GM12892 (cell line): ENCODE data around the gene EXOSC5.
A peak's percentile ranks its signal among the peaks of the same experiment; 100 is the strongest.
"Not testable (repeated sequence)": the region's sequence is repeated elsewhere in the genome, so short reads cannot be mapped to it uniquely, and the experiment has no call there.

Experiments used
- DNase-seq: peaks from one replicate; pipeline ENCODE4 v3.0.0; 2011; ENCODE audit not compliant: insufficient read length
- FAIRE-seq: peaks from 2 replicates; lab custom pipeline; 2011; peaks lifted over from hg19 to GRCh38; lab: Jason Lieb, UNC
- POLR2A ChIP-seq: IDR thresholded peaks from 2 replicates; pipeline ENCODE4 v1.6.1; 2011; ENCODE audit warnings: low read depth, low read length, control low read depth
- POLR2AphosphoS5 ChIP-seq: IDR thresholded peaks from 2 replicates; pipeline ENCODE4 v1.6.1; 2011; ENCODE audit warnings: low read depth, low read length, control low read depth
- TAF1 ChIP-seq: IDR thresholded peaks from 2 replicates; pipeline ENCODE4 v1.6.1; 2011; ENCODE audit warnings: low read depth, mild to moderate bottlenecking, control low read depth, low read length, borderline replicate concordance

The EXOSC5 gene

GRCh38 chr19:41395355-41395754, 1.8 kb downstream of the EXOSC5 start:
- TF ChIP-seq POLR2AphosphoS5 (no peak), POLR2A (peak; percentile 29; the same call in 1 of the 2 replicates), TAF1 (no peak)
- FAIRE-seq: no peak
- DNase-seq: no peak

- no peak for TF ChIP-seq POLR2AphosphoS5
- TF ChIP-seq TAF1: no peak
- no peak for TF ChIP-seq POLR2A
- no peak for FAIRE-seq
Measured at GRCh38 chr19:41392775-41393174, 4.4 kb downstream of the EXOSC5 start.

GRCh38 chr19:41391618-41392017, 5.5 kb downstream of the EXOSC5 start:
- no peak for DNase-seq
- TF ChIP-seq POLR2AphosphoS5: no peak
- no peak for TF ChIP-seq POLR2A
- TF ChIP-seq TAF1: no peak
- FAIRE-seq: no peak

More at GRCh38 chr19:41392775-41393174, 4.4 kb downstream of the EXOSC5 start:
- no peak for DNase-seq

GRCh38 chr19:41386442-41386841, 10.7 kb downstream of the EXOSC5 start:
- TF ChIP-seq POLR2A (no peak), POLR2AphosphoS5 (no peak), TAF1 (no peak)
- no peak for FAIRE-seq
- DNase-seq: no peak

GRCh38 chr19:41384351-41384750, 12.8 kb downstream of the EXOSC5 start:
- no peak for FAIRE-seq
- no peak for DNase-seq
- TF ChIP-seq POLR2AphosphoS5 (no peak), POLR2A (no peak), TAF1 (no peak)

GRCh38 chr19:41381536-41381935, 15.6 kb downstream of the EXOSC5 start:
- FAIRE-seq: not testable (repeated sequence)

GRCh38 chr19:41377977-41378709, 19.0 kb downstream of the EXOSC5 start:
- peak; percentile 48 for DNase-seq
- FAIRE-seq: no peak

More at GRCh38 chr19:41381536-41381935, 15.6 kb downstream of the EXOSC5 start:
- DNase-seq: not testable (repeated sequence)

GRCh38 chr19:41376998-41377365, 20.2 kb downstream of the EXOSC5 start:
- TF ChIP-seq TAF1: no peak
- no peak for TF ChIP-seq POLR2AphosphoS5
- no peak for TF ChIP-seq POLR2A
- FAIRE-seq: no peak

More at GRCh38 chr19:41377977-41378709, 19.0 kb downstream of the EXOSC5 start:
- no peak for TF ChIP-seq POLR2AphosphoS5
- no peak for TF ChIP-seq TAF1
- no peak for TF ChIP-seq POLR2A

GRCh38 chr19:41376241-41376997, 20.7 kb downstream of the EXOSC5 start, which contains the start of gene TMEM91:
Gene TMEM91, plus strand, starts transcription at chr19:41376533. Its CDS starts 1,777 bp downstream, at chr19:41378310.
- FAIRE-seq: no peak
- TF ChIP-seq POLR2AphosphoS5: no peak
- no peak for TF ChIP-seq TAF1
- no peak for TF ChIP-seq POLR2A
- no peak for DNase-seq

More at GRCh38 chr19:41376998-41377365, 20.2 kb downstream of the EXOSC5 start:
- no peak for DNase-seq

- FAIRE-seq (no peak), DNase-seq (no peak)
Measured at GRCh38 chr19:41373993-41374392, 23.2 kb downstream of the EXOSC5 start.

GRCh38 chr19:41372501-41372900, 24.7 kb downstream of the EXOSC5 start:
- DNase-seq (no peak), FAIRE-seq (no peak)
- TF ChIP-seq POLR2AphosphoS5: no peak
- TF ChIP-seq TAF1: no peak
- no peak for TF ChIP-seq POLR2A

More at GRCh38 chr19:41373993-41374392, 23.2 kb downstream of the EXOSC5 start:
- TF ChIP-seq POLR2A (no peak), POLR2AphosphoS5 (no peak), TAF1 (no peak)

GRCh38 chr19:41371541-41371940, 25.6 kb downstream of the EXOSC5 start:
- TF ChIP-seq TAF1 (no peak), POLR2A (no peak), POLR2AphosphoS5 (no peak)
- no peak for FAIRE-seq
- DNase-seq: no peak

- not testable (repeated sequence) for DNase-seq, FAIRE-seq
Measured at GRCh38 chr19:41371119-41371518, 26.0 kb downstream of the EXOSC5 start.
